WI38 (cell line): ENCODE results near the gene GBX1.

Experiments
- H3K4me3 ChIP-seq: 2 replicates; pipeline ENCODE4 v1.5.1; 2011; ENCODE audit warnings: low read depth, mild to moderate bottlenecking, control low read depth, low read length
- TF ChIP-seq, protein P1 (sequence below): IDR thresholded peaks from 2 replicates; pipeline ENCODE4 v1.5.1; 2012; ENCODE audit warnings: low read depth, mild to moderate bottlenecking, control low read depth, low read length

GBX1 gene

DNA sequence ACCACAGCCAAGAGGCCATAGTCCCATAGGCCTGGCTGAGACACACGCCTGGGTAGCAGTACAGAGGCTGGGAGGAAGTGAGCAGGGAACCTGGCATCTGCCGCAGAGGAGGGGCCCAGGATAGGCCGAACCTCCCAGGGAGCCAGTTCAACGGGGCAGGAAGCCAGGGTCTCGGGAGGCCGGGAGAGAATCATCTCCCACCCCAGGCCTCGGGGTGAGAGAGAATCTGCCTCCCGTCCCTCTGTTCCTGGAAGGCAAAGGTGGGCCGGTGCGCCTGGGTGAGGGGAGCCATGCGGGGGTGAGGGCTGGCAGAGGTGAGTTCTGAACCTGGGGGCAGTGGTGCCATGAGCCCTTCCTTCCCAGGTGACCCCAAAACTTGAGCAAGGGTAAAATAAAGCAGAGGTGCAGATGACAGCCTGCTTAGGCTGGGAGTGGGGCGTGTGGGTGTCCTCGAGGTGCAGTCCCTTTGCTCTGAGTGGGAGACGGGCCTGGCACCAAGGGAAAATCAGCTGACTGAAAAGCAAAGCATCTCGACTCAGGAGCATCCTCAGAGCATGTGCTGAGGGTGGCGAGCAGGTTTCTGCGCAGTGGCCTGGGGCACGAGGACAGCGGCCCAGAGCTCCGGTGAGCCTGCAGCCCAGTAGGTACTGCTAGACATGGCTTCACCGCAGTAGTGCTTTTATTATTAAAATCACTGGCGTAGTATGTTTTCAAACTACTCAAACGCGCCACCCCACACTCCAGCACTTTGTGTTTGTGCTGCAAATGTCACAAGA lies 65.7 kb downstream of the GBX1 start:
- no peak overlapping the region for H3K4me3 ChIP-seq
- TF ChIP-seq, protein P1, sequence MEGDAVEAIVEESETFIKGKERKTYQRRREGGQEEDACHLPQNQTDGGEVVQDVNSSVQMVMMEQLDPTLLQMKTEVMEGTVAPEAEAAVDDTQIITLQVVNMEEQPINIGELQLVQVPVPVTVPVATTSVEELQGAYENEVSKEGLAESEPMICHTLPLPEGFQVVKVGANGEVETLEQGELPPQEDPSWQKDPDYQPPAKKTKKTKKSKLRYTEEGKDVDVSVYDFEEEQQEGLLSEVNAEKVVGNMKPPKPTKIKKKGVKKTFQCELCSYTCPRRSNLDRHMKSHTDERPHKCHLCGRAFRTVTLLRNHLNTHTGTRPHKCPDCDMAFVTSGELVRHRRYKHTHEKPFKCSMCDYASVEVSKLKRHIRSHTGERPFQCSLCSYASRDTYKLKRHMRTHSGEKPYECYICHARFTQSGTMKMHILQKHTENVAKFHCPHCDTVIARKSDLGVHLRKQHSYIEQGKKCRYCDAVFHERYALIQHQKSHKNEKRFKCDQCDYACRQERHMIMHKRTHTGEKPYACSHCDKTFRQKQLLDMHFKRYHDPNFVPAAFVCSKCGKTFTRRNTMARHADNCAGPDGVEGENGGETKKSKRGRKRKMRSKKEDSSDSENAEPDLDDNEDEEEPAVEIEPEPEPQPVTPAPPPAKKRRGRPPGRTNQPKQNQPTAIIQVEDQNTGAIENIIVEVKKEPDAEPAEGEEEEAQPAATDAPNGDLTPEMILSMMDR: no peak

DNA sequence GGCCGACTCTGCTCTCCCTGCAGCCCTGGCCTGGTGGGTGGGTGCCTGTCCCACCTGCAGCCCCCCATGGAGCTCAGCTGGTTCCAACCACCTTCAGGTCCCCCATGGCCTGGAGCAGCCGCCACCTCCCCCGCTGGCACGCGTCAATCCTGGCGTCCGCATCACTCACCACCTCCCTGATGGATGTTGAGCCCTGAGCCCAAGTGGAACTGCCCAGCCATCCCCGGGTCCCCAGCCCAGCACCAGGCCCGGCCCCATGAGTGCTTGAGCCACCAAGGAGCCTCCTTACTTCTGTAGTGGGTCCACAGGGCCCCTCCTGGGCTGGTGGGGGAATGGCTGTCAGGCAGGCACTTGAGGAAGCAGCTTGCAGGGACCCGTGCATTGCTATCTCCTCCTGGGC lies 66.6 kb downstream of the GBX1 start:
- TF ChIP-seq, protein P1: no peak

DNA sequence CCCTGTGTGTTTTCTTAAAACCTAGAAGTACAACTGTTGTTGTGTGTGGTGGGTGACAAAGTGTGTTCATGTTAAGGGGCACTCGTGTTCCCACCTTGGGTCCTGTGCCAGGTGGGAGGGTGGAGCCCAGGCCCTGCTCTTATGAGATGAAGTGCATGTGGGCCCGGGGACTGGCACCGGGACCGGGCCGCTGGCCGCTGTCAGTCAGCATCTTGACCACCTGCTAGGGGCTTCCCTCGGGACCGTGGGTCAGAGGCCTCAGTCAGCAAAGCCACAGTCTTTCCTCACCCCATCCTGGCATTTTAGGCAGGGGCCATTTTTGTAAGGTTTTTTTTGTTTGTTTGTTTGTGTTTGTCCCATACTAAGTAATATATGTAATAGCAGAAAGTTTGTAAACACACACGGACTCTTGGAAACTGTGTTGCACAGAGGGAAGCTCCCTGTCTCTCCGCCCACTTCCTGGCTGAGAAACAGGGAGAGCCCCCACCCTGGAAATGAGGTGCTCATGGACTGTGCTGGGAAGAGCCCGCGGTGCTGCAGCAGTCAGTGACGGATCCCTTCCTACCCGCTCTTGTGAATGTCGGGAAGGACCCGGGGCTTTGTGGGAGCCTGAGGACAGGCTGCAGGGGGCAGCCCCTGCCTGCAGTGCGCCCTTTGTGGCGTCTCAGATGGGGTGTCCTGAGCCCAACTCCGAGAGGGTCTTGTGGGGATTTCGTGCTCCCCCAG lies 67.8 kb downstream of the GBX1 start:
- no peak overlapping the region for H3K4me3 ChIP-seq
- TF ChIP-seq, protein P1: no peak

More for the DNA sequence above, 66.6 kb downstream of the GBX1 start:
- no peak overlapping the region for H3K4me3 ChIP-seq
